HG02870 (cell line): ENCODE results near the gene GRM8.

Experiments used
- ATAC-seq: cut with Tn5 transposase; IDR thresholded peaks from one replicate; pipeline ENCODE4 v1.9.1; 2021; ENCODE audit warnings: mild to moderate bottlenecking, moderate library complexity; ENCODE audit not compliant: unreplicated experiment

GRM8 gene

DNA sequence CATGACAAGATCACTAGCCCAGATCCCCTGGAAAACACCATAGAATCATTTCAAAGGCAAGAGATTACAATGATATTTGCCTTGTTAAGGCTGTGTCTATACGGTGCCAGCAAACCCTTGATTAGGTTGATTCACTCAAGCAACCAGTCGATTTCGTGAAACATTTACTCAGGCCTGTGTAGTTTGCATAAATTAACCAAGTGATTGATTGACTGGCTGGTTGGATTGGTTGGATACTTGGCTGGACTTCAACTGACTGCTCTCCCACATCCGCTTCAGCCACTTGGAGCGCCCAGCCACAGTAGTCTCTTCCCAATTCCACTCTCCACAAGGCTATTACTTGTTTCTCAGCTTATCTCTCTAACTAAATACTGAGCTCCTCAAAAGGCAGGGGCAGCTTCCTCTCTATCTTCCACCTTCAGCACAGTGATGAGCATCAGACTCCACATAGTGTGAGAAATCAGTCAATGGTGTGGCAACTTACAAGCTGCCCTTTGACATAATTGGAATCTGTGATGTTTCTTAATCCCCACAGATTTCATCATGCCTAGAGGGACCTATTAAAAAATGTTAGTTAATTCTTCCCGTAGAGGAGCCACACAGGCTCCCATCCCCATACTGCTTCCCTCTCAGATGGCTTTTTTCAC is 217.4 kb downstream of the GRM8 start:
- no peak for ATAC-seq

- no peak for ATAC-seq
Observed at GRCh38 chr7:127034186-127034806, 218.4 kb downstream of the GRM8 start.

GRCh38 chr7:127029823-127030222 is 222.9 kb downstream of the GRM8 start:
- no peak for ATAC-seq

DNA sequence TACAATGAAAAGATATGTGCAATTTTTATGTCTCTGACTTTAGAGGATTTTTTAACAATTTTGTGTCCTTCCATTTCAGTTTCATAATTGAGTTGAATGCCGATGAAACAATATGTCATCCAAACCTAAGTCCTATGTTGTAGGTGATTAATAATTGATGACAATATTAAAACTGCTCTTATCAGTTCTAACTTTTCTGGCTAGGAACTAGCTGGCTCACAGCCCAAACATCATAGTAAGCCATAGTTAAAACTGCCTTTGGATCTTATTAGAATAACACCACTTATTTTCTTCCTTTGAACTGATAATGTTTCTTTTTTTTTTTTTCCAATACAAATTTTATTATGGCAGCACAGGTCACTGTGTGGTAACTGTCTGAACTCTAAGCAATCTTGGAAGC is 230.9 kb downstream of the GRM8 start:
- ATAC-seq = no peak

- no peak for ATAC-seq
Observed at GRCh38 chr7:127021019-127021738, 231.6 kb downstream of the GRM8 start.

DNA sequence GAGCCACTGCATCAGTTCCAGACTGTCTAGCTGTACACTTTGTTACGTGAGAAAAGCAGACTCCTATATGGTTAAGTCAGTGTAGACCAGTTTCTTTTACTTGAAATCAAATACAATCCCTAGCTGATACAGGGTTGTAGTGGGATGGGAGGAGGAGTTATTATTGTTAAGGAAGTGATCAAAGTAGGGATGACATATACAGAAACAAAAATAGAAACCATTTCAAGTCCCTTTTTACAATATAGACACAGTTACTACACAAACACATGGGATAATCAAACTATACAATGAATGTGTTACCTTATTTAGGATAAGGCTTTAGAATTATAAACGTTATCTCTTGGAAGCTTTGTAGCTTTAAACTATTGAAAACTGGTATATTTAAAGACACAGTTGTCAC is 233.9 kb downstream of the GRM8 start:
- no peak for ATAC-seq

DNA sequence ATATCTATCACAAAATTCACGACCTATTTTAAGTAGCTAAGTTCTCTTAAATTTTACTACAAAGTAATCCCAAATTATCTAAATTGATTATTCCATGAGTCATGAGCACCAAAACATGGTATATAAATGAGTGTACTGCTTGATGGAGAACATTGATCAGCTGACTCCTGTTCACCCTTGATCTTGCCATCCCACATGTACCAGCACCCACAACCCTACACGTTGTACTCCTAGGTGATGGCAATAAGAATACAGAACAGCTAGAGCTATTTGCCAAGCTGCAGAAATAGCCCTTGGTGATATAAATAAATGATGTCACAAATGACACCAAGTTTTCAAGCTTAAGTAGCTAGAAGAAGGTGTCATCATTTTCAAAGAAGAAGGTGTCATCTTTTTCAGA is 235.5 kb downstream of the GRM8 start:
- ATAC-seq = no peak

GRCh38 chr7:127000725-127001124 is 252.0 kb downstream of the GRM8 start:
- ATAC-seq = no peak

GRCh38 chr7:126996659-126997058 is 256.1 kb downstream of the GRM8 start:
- no peak for ATAC-seq

GRCh38 chr7:126993626-126994213 is 259.0 kb downstream of the GRM8 start:
- no peak for ATAC-seq

DNA sequence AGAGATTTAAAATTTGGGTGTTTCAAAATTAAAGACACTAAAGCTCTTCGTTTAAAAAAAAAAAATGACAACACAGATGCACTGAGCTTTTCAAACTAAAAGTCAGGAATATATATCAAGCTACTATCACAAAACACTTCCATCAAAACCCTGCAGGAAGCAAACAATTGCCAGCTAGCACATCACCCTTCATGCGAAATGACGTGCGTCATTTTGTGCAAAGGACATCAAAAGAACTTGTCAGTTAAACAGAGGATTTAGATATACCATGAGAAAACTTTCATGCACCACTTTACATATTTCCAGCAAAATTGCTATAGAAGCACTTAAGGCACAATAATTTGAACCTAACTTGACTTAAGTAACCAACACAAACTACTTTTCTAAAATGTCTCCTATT is 264.7 kb downstream of the GRM8 start:
- no peak for ATAC-seq

- no peak for ATAC-seq
Observed at GRCh38 chr7:126979722-126980121, 273.0 kb downstream of the GRM8 start.

GRCh38 chr7:126978865-126979264 is 273.9 kb downstream of the GRM8 start:
- ATAC-seq = no peak

GRCh38 chr7:126973066-126973465 is 279.7 kb downstream of the GRM8 start:
- ATAC-seq = no peak

DNA sequence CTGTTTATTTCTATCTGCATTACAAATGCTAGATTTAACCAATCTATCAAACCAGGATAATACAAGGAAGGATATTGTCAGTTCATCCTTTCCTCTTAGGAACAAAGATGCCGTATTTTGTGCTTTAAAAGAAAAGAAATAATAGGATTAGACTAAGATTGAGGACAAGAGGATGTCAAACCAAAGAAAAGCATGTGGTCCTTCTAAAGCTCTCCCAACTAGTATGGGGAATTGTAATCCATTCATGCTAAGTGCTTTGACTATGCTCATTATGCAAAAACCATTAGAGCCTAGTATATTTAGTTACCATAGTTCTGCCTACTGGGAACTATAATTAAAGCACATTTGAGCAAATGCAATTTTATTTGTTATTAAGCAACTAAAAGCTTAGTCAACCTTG is 280.2 kb downstream of the GRM8 start:
- ATAC-seq = no peak

DNA sequence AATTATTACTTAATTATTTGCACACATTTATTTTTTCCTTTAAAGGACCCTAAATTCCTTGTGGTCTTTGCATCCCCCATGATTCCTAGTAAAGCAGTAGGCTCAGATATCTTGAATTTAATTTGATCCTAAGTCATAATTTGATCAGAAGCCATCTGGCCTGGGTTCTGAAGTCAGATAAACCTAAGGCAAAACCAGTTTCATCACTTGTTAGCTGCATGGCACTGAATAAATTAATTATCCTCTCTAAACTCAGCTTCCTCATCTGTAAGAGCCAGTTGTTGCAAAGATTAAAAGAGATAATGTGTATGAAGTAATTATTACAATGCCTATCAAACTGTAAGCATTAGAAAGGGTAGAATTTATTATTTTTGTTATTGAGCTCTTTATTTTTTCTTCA is 293.1 kb downstream of the GRM8 start:
- no peak for ATAC-seq

- ATAC-seq = no peak
Observed at GRCh38 chr7:126958367-126958766, 294.4 kb downstream of the GRM8 start.

DNA sequence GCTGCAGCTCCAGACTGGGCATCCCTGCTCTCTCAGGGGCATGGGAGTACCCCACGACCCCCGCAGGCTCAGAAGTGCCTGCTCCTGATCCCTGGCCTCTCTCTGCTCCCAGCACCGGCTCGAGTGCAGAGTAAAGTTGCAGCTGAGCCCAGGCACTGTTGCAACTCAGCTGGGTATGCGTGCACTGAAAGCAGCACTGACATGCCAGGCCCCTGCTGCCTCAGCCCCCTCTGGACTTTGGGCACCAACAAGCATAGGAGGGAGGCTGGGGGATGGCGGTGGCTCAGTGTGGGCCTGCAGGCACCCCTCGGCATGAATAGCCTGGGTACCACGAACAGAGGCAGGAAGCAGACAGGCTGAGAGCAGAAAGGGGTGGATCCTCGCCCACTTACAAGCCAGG is 295.3 kb downstream of the GRM8 start:
- ATAC-seq = no peak

DNA sequence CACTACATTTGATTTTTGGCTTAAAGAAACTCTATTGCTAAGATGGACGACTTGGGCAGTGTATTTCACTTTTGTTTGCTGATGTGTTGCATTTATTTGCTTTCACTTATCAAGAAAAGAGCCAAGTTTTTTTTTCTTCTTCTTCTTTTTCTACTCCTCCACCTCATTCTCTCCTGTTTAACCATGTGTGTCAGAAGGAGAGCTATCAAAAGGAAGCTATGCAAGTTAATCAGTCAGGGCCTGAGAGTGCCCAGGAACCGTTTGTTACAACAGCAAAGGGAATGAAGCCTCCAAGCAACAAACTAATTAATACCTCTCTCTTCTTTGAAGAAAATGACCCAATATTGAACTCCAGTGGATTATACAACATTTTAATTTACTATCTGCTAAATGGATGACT is 299.3 kb downstream of the GRM8 start:
- ATAC-seq = no peak

- no peak for ATAC-seq
Observed at GRCh38 chr7:126948664-126949063, 304.1 kb downstream of the GRM8 start.

DNA sequence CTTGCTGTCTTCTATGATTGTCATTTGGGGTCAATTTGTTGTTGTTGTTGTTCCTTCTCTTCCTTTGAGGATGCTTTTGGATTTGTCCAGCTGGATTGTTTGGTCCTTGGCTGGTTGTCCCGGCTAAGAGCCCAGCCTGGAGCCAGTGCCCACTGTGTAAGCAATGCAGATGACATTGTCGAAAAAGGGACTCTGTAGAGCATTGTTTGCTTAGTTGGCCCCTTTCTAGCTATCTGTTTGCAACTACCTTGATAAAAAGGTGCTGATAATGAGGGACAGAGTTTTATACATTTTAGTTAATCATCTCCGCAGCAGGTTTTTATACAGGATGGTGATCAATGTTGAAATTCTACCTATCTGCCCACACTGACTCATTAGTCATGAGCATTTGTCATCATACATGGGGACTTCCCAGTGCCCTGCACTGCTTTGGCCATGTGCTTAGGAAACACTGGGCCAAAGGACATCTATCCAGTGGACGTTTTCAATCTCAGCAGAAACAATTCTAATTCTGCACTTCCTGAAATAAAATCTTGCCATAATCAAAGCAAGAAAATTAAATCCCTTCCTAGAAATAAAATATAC is 311.9 kb downstream of the GRM8 start:
- ATAC-seq = no peak

DNA sequence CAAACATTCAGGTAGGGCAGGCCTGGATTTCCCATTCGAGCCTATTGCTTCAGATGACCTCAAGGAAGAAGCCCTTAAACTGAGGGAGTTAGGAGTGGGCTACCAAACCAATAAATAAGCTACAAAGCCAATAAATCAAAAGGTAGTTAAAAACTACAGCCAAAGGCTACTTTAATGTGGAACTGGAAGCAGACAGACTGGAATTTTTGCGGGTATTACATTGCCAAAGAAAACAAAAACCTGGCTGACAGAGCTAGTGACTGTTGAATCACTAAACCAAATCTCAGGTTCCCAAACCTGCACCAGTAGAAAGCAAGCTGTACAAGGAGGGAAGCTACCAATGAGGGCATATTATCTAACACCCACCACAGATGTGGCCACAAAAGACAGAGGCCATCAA is 315.6 kb downstream of the GRM8 start:
- no peak for ATAC-seq
